ENCODE results near the gene CMTM3. TPM values are rescaled to one million over a fixed set of nuclear protein-coding genes. Genes with fewer than 3 reads are reported as not detected.
A peak's percentile ranks its signal among the peaks of the same experiment; 100 is the strongest.
"Not testable (repeated sequence)": the region's sequence is repeated elsewhere in the genome, so short reads cannot be mapped to it uniquely, and the experiment has no call there.

Gene CMTM3
- total RNA-seq, 2 donors from 2014 or later: 25.8 to 29.7 TPM

GRCh38 chr16:66622863-66623262, 18.4 kb downstream of the CMTM3 start:
- DNase-seq (ENCODE audit: low spot score): no peak
- intact Hi-C loops (cut with DNase I): no loop called here

- DNase-seq (ENCODE audit: low spot score): no peak
- intact Hi-C loops (cut with DNase I): no loop called here
These were observed 19.3 kb downstream of the CMTM3 start for GRCh38 chr16:66623755-66624154.

GRCh38 chr16:66627611-66628378, 23.3 kb downstream of the CMTM3 start:
- intact Hi-C loops (cut with DNase I): not testable (repeated sequence)
- DNase-seq (ENCODE audit: low spot score): peak; percentile 35

GRCh38 chr16:66629856-66630255, 25.4 kb downstream of the CMTM3 start:
- peak; percentile 6 for DNase-seq (ENCODE audit: low spot score)
- intact Hi-C loops (cut with DNase I): no loop called here

GRCh38 chr16:66630561-66631260, 26.2 kb downstream of the CMTM3 start:
- intact Hi-C loops (cut with DNase I): not testable (repeated sequence)

GRCh38 chr16:66631558-66631957, 27.1 kb downstream of the CMTM3 start:
- intact Hi-C loops (cut with DNase I): not testable (repeated sequence)

More at GRCh38 chr16:66630561-66631260, 26.2 kb downstream of the CMTM3 start:
- peak; percentile 69 for DNase-seq (ENCODE audit: low spot score)

GRCh38 chr16:66634527-66635196, 30.2 kb downstream of the CMTM3 start:
- DNase-seq (ENCODE audit: low spot score): peak; percentile 47
- intact Hi-C loops (cut with DNase I): no loop called here

More at GRCh38 chr16:66631558-66631957, 27.1 kb downstream of the CMTM3 start:
- not testable (repeated sequence) for DNase-seq (ENCODE audit: low spot score)

GRCh38 chr16:66635406-66635805, 30.9 kb downstream of the CMTM3 start:
- peak; percentile 37 for DNase-seq (ENCODE audit: low spot score)
- intact Hi-C loops (cut with DNase I): no loop called here

GRCh38 chr16:66636199-66636598, 31.7 kb downstream of the CMTM3 start:
- intact Hi-C loops (cut with DNase I): no loop called here
- DNase-seq (ENCODE audit: low spot score): peak; percentile 22

GRCh38 chr16:66637806-66638205, 33.3 kb downstream of the CMTM3 start:
- intact Hi-C loops (cut with DNase I): no loop called here
- peak; percentile 62 for DNase-seq (ENCODE audit: low spot score)

- intact Hi-C loops (cut with DNase I): no loop called here
These were observed 34.8 kb downstream of the CMTM3 start for GRCh38 chr16:66639091-66639885.

GRCh38 chr16:66640724-66641314, 36.3 kb downstream of the CMTM3 start:
- intact Hi-C loops (cut with DNase I): no loop called here
- DNase-seq (ENCODE audit: low spot score): peak; percentile 14

More at GRCh38 chr16:66639091-66639885, 34.8 kb downstream of the CMTM3 start:
- no peak for DNase-seq (ENCODE audit: low spot score)

GRCh38 chr16:66641387-66641786, 36.9 kb downstream of the CMTM3 start:
- intact Hi-C loops (cut with DNase I): no loop called here
- no peak for DNase-seq (ENCODE audit: low spot score)

GRCh38 chr16:66647866-66648265, 43.4 kb downstream of the CMTM3 start:
- intact Hi-C loops (cut with DNase I): no loop called here
- no peak for DNase-seq (ENCODE audit: low spot score)

- intact Hi-C loops (cut with DNase I): no loop called here
- no peak for DNase-seq (ENCODE audit: low spot score)
These were observed 44.7 kb downstream of the CMTM3 start for GRCh38 chr16:66649167-66649566.

GRCh38 chr16:66649636-66650205, 45.2 kb downstream of the CMTM3 start:
- intact Hi-C loops (cut with DNase I): no loop called here
- no peak for DNase-seq (ENCODE audit: low spot score)

- peak; percentile 83 for DNase-seq (ENCODE audit: low spot score)
- intact Hi-C loops (cut with DNase I): no loop called here
These were observed 46.4 kb downstream of the CMTM3 start for GRCh38 chr16:66650707-66651473.

- DNase-seq (ENCODE audit: low spot score): no peak
- intact Hi-C loops (cut with DNase I): no loop called here
These were observed 46.9 kb downstream of the CMTM3 start for GRCh38 chr16:66651474-66651765.
